ENCODE results near the gene IL27RA. TPM values are rescaled to one million over a fixed set of nuclear protein-coding genes. Genes with fewer than 3 reads are reported as not detected.

IL27RA gene
- total RNA-seq, 1 experiment from 2014 or later, result 14.2 TPM

DNA sequence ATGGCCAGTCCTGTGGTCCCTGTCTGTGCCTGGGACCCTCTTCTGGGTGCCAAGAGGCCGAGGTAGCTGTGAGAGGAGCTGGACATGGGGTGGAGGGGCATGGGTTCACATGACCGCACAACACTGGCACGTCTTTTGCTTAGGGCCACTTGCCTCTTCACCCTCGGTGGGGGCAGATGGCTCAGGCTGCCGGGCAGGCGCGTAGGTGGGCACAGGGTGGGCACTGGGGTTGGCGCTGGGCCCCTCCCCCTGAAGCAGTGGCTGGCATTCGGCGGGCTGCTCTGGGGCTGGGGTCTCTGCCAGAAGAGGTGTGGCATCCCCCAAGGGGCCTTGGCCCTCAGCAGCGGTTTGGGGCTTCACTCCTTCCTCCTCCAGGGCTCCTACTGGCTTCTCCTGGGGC lies 21.9 kb downstream of the IL27RA start:
- Histone ChIP-seq H3K9ac (ENCODE audit: low read length) (no peak overlapping the region), H3F3A (ENCODE audit: low read length, unreplicated experiment) (no peaks in the 10 kb centered on the region), H3K79me2 (ENCODE audit: low read length) (no peaks in the 10 kb centered on the region), H2AFZ (ENCODE audit: low read length) (no peak overlapping the region), H3K9me2 (replicated peaks; ENCODE audit: low read length) (no peaks in the 10 kb centered on the region), H3K9me3 (ENCODE audit: low read length) (peaks cover under 1% of the 10 kb centered on the region; the same call in 1 of the 2 replicates), H3K27ac (ENCODE audit: low read length) (no peak overlapping the region), H3K36me3 (ENCODE audit: low read depth, low read length) (peaks cover 3% of the 10 kb centered on the region), H3K4me2 (ENCODE audit: low read length) (no peak overlapping the region), H3K4me3 (ENCODE audit: low read length) (no peak overlapping the region), H3K27me3 (ENCODE audit: low read length) (no peaks in the 10 kb centered on the region), H3K4me1 (ENCODE audit: insufficient read depth, low read length) (peaks cover 8% of the 10 kb centered on the region), H4K20me1 (ENCODE audit: low read length) (no peaks in the 10 kb centered on the region)
- DNase-seq (no peak), ATAC-seq (no peak)
- intact Hi-C loops (cut with micrococcal nuclease), result no loop called here
- TF ChIP-seq EZH2phosphoT487 (IDR thresholded peaks at IDR 0.05; ENCODE audit: borderline replicate concordance, low read length) (no peak), EZH2 (IDR thresholded peaks at IDR 0.05; ENCODE audit: low read length, unreplicated experiment) (no peak)
- TF ChIP-seq, protein P1, sequence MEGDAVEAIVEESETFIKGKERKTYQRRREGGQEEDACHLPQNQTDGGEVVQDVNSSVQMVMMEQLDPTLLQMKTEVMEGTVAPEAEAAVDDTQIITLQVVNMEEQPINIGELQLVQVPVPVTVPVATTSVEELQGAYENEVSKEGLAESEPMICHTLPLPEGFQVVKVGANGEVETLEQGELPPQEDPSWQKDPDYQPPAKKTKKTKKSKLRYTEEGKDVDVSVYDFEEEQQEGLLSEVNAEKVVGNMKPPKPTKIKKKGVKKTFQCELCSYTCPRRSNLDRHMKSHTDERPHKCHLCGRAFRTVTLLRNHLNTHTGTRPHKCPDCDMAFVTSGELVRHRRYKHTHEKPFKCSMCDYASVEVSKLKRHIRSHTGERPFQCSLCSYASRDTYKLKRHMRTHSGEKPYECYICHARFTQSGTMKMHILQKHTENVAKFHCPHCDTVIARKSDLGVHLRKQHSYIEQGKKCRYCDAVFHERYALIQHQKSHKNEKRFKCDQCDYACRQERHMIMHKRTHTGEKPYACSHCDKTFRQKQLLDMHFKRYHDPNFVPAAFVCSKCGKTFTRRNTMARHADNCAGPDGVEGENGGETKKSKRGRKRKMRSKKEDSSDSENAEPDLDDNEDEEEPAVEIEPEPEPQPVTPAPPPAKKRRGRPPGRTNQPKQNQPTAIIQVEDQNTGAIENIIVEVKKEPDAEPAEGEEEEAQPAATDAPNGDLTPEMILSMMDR (conservative IDR thresholded peaks at IDR 0.05; ENCODE audit: low read depth, low read length), result no peak
- CTCF ChIA-PET, result no interaction called here
- BruUV-seq (replicated peaks), result no TSS peak
- POLR2A ChIA-PET (ENCODE audit: unreplicated experiment), result no interaction called here

- no TSS peak for BruUV-seq (replicated peaks)
- CTCF ChIA-PET, result no interaction called here
- POLR2A ChIA-PET (ENCODE audit: unreplicated experiment), result no interaction called here
Observed at GRCh38 chr19:14054099-14054498, 22.5 kb downstream of the IL27RA start.

GRCh38 chr19:14054721-14055120 lies 23.2 kb downstream of the IL27RA start:
- Histone ChIP-seq H3K4me3 (ENCODE audit: low read length) (no peak overlapping the region), H3K79me2 (ENCODE audit: low read length) (no peaks in the 10 kb centered on the region), H2AFZ (ENCODE audit: low read length) (no peak overlapping the region), H3K9ac (ENCODE audit: low read length) (no peak overlapping the region), H3K4me1 (ENCODE audit: insufficient read depth, low read length) (peaks cover 8% of the 10 kb centered on the region), H3F3A (ENCODE audit: low read length, unreplicated experiment) (no peaks in the 10 kb centered on the region), H3K27ac (ENCODE audit: low read length) (no peak overlapping the region), H3K27me3 (ENCODE audit: low read length) (no peaks in the 10 kb centered on the region), H3K36me3 (ENCODE audit: low read depth, low read length) (no peaks in the 10 kb centered on the region), H3K9me3 (ENCODE audit: low read length) (no peaks in the 10 kb centered on the region), H3K9me2 (replicated peaks; ENCODE audit: low read length) (no peaks in the 10 kb centered on the region), H3K4me2 (ENCODE audit: low read length) (no peak overlapping the region), H4K20me1 (ENCODE audit: low read length) (no peaks in the 10 kb centered on the region)
- ChIA-PET POLR2A (ENCODE audit: unreplicated experiment) (no interaction called here), CTCF (no interaction called here)
- ATAC-seq (no peak), DNase-seq (no peak)
- intact Hi-C loops (cut with micrococcal nuclease), result no loop called here
- BruUV-seq (replicated peaks), result no TSS peak
- TF ChIP-seq EZH2phosphoT487 (IDR thresholded peaks at IDR 0.05; ENCODE audit: borderline replicate concordance, low read length) (no peak), EZH2 (IDR thresholded peaks at IDR 0.05; ENCODE audit: low read length, unreplicated experiment) (no peak)
- TF ChIP-seq, protein P1 (conservative IDR thresholded peaks at IDR 0.05; ENCODE audit: low read depth, low read length), result no peak

More at GRCh38 chr19:14054099-14054498, 22.5 kb downstream of the IL27RA start:
- Histone ChIP-seq H3K9me3 (ENCODE audit: low read length) (no peaks in the 10 kb centered on the region), H4K20me1 (ENCODE audit: low read length) (no peaks in the 10 kb centered on the region), H3F3A (ENCODE audit: low read length, unreplicated experiment) (no peaks in the 10 kb centered on the region), H3K4me1 (ENCODE audit: insufficient read depth, low read length) (peaks cover 8% of the 10 kb centered on the region), H3K9ac (ENCODE audit: low read length) (no peak overlapping the region), H3K36me3 (ENCODE audit: low read depth, low read length) (no peaks in the 10 kb centered on the region), H3K27me3 (ENCODE audit: low read length) (no peaks in the 10 kb centered on the region), H3K9me2 (replicated peaks; ENCODE audit: low read length) (no peaks in the 10 kb centered on the region), H3K79me2 (ENCODE audit: low read length) (no peaks in the 10 kb centered on the region), H3K4me3 (ENCODE audit: low read length) (no peak overlapping the region), H2AFZ (ENCODE audit: low read length) (no peak overlapping the region), H3K4me2 (ENCODE audit: low read length) (no peak overlapping the region), H3K27ac (ENCODE audit: low read length) (no peak overlapping the region)
- TF ChIP-seq EZH2 (IDR thresholded peaks at IDR 0.05; ENCODE audit: low read length, unreplicated experiment), result no peak
- TF ChIP-seq EZH2phosphoT487 (IDR thresholded peaks at IDR 0.05; ENCODE audit: borderline replicate concordance, low read length), result no peak
- intact Hi-C loops (cut with micrococcal nuclease), result no loop called here
- ATAC-seq (no peak), DNase-seq (no peak)
